ENCODE results near the gene KLF5. TPM values are rescaled to one million over a fixed set of nuclear protein-coding genes. Genes with fewer than 3 reads are reported as not detected.
A peak's percentile ranks its signal among the peaks of the same experiment; 100 is the strongest.

Gene KLF5
- polyA plus RNA-seq, 3 donors, result 1.8 to 6.5 (median 3.6) TPM

DNA sequence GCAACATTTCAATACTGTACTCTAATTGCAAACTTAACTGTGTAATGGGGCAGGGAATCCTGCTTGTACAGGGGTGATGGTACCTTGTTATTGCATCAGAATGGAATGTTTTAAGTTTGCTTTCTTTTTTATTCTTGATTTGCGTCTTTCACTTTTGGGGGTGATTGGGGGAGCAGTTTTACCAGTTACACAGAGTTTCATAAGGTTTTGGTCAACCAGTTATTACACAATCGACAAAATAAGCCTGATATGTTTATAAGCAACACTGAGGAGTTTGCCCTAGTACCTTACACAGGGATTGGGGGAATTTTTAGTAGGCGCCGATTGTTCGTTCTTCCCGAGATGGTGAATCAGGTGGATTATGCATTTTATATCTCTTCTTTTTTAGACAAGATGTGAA, 2.7 kb downstream of the KLF5 start:
- WGBS (ENCODE audit: insufficient coverage), result no CpG with 5 or more reads among the region's 6 CpGs
- Mint-ChIP-seq H3K4me3 (peak overlapping the region in 1 of 2 donors; percentile 44), H3K27me3 (ENCODE audit: low read depth in 3 of 3) (peaks cover 38 to 48% (median 47%) of the 10 kb centered on the region in 3 donors), H3K4me1 (peaks cover 23% of the 10 kb centered on the region), H3K9me3 (peaks cover 0 to 17% (median 2%) of the 10 kb centered on the region in 7 donors), H3K27ac (no peak overlapping the region), H3K36me3 (peaks cover 17 to 22% of the 10 kb centered on the region in 2 donors)
- Histone ChIP-seq H4K20me1 (ENCODE audit: insufficient read depth, low read length) (no peaks in the 10 kb centered on the region), H3K4me2 (replicated peaks; ENCODE audit: extremely low read depth, low read length, poor library complexity, severe bottlenecking) (no peak overlapping the region), H3K9ac (ENCODE audit: insufficient read depth, low read length, poor library complexity, severe bottlenecking) (no peak overlapping the region), H2AFZ (ENCODE audit: insufficient read depth, low read depth, low read length, poor library complexity, severe bottlenecking) (no peak overlapping the region), H3K27me3 (ENCODE audit: control insufficient read depth in 2 of 2, insufficient read depth in 2 of 2, low read length in 2 of 2) (peaks cover 42 to 43% of the 10 kb centered on the region in 2 donors), H3K79me2 (ENCODE audit: insufficient read depth, low read length) (no peaks in the 10 kb centered on the region), H3K4me1 (ENCODE audit: control insufficient read depth in 1 of 2, insufficient read depth in 2 of 2, low read length in 2 of 2) (peaks cover 14 to 33% of the 10 kb centered on the region in 2 donors), H3K9me3 (replicated peaks in 1 of 2; ENCODE audit: control insufficient read depth in 1 of 2, insufficient read depth in 1 of 2, low read length in 2 of 2) (no peaks in the 10 kb centered on the region), H3K36me3 (replicated peaks in 1 of 2; ENCODE audit: control insufficient read depth in 1 of 2, insufficient read depth in 2 of 2, low read length in 2 of 2) (no peaks in the 10 kb centered on the region), H3K27ac (ENCODE audit: low read depth in 1 of 2, low read length in 2 of 2) (no peak overlapping the region), H3K4me3 (replicated peaks in 1 of 3; ENCODE audit: low read depth in 2 of 3, low read length in 3 of 3) (peak overlapping the region in 1 of 3 experiments; percentile 79)
- DNase-seq, result peak in 1 of 3 donors; percentile 14
- TF ChIP-seq, protein P1, sequence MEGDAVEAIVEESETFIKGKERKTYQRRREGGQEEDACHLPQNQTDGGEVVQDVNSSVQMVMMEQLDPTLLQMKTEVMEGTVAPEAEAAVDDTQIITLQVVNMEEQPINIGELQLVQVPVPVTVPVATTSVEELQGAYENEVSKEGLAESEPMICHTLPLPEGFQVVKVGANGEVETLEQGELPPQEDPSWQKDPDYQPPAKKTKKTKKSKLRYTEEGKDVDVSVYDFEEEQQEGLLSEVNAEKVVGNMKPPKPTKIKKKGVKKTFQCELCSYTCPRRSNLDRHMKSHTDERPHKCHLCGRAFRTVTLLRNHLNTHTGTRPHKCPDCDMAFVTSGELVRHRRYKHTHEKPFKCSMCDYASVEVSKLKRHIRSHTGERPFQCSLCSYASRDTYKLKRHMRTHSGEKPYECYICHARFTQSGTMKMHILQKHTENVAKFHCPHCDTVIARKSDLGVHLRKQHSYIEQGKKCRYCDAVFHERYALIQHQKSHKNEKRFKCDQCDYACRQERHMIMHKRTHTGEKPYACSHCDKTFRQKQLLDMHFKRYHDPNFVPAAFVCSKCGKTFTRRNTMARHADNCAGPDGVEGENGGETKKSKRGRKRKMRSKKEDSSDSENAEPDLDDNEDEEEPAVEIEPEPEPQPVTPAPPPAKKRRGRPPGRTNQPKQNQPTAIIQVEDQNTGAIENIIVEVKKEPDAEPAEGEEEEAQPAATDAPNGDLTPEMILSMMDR (IDR thresholded peaks at IDR 0.05), result no peak
- intact Hi-C loops (cut with micrococcal nuclease), result no loop called here

DNA sequence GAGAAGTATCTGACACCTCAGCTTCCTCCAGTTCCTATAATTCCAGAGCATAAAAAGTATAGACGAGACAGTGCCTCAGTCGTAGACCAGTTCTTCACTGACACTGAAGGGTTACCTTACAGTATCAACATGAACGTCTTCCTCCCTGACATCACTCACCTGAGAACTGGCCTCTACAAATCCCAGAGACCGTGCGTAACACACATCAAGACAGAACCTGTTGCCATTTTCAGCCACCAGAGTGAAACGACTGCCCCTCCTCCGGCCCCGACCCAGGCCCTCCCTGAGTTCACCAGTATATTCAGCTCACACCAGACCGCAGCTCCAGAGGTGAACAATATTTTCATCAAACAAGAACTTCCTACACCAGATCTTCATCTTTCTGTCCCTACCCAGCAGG, 3.1 kb downstream of the KLF5 start:
- no peaks in the 10 kb centered on the region for H4K20me1 ChIP-seq (ENCODE audit: insufficient read depth, low read length)
- Mint-ChIP-seq H3K27ac (no peak overlapping the region), H3K36me3 (peaks cover 17 to 22% of the 10 kb centered on the region in 2 donors), H3K4me3 (no peak overlapping the region), H3K4me1 (peaks cover 23% of the 10 kb centered on the region), H3K27me3 (ENCODE audit: low read depth in 3 of 3) (peaks cover 36 to 47% (median 46%) of the 10 kb centered on the region in 3 donors), H3K9me3 (peaks cover 0 to 17% (median 2%) of the 10 kb centered on the region in 7 donors)
- intact Hi-C loops (cut with micrococcal nuclease), result no loop called here
- no peak overlapping the region for H3K4me3 ChIP-seq (replicated peaks in 1 of 3; ENCODE audit: low read depth in 2 of 3, low read length in 3 of 3)
- H3K79me2 ChIP-seq (ENCODE audit: insufficient read depth, low read length), result no peaks in the 10 kb centered on the region
- H3K27ac ChIP-seq (ENCODE audit: low read depth in 1 of 2, low read length in 2 of 2), result no peak overlapping the region
- no peaks in the 10 kb centered on the region for H3K36me3 ChIP-seq (replicated peaks in 1 of 2; ENCODE audit: control insufficient read depth in 1 of 2, insufficient read depth in 2 of 2, low read length in 2 of 2)
- no peak for DNase-seq
- no peak overlapping the region for H3K9ac ChIP-seq (ENCODE audit: insufficient read depth, low read length, poor library complexity, severe bottlenecking)
- no peaks in the 10 kb centered on the region for H3K9me3 ChIP-seq (replicated peaks in 1 of 2; ENCODE audit: control insufficient read depth in 1 of 2, insufficient read depth in 1 of 2, low read length in 2 of 2)
- TF ChIP-seq, protein P1 (IDR thresholded peaks at IDR 0.05), result no peak
- no peak overlapping the region for H3K4me2 ChIP-seq (replicated peaks; ENCODE audit: extremely low read depth, low read length, poor library complexity, severe bottlenecking)
- peaks cover 38 to 40% of the 10 kb centered on the region in 2 donors for H3K27me3 ChIP-seq (ENCODE audit: control insufficient read depth in 2 of 2, insufficient read depth in 2 of 2, low read length in 2 of 2)
- peaks cover 14 to 33% of the 10 kb centered on the region in 2 donors for H3K4me1 ChIP-seq (ENCODE audit: control insufficient read depth in 1 of 2, insufficient read depth in 2 of 2, low read length in 2 of 2)
- 92% methylated on average over 9 of the region's 9 CpGs for WGBS (ENCODE audit: insufficient coverage)
- H2AFZ ChIP-seq (ENCODE audit: insufficient read depth, low read depth, low read length, poor library complexity, severe bottlenecking), result no peak overlapping the region
